ENCODE results near the gene TBC1D22A. TPM values are rescaled to one million over a fixed set of nuclear protein-coding genes. Genes with fewer than 3 reads are reported as not detected.

Gene TBC1D22A
- total and polyA plus RNA-seq, 2 donors (not counting 3 experiments of a cell fraction or from before 2014, with no cell fraction given), result 26.1 to 32.4 TPM

DNA sequence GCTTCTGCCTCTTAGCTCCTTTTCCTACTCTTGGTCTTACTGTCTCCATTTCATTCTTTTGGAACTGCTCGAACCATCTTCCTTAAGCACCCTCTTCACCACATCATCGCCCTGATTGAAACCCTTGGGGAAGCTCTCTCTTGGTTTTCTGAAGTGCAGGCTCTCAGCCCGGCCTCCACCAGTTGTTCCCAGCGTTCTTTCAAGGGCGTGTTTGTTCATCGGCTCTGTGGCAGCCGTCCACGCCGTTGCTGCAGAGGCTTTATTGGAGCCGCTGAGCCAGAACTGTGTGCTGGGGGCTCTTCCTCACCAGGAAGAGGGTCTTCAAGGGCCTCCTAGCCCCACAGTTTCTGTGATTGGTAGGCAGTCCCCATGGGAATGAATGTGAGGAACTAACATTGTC lies 214.1 kb downstream of the TBC1D22A start:
- H3K27me3 ChIP-seq (ENCODE audit: control insufficient read depth in 2 of 2, insufficient read depth in 2 of 2, low read length in 2 of 2), result no peaks in the 10 kb centered on the region
- TF ChIP-seq GATA2 (IDR thresholded peaks at IDR 0.05; ENCODE audit: insufficient read depth, insufficient read length, low read depth, low read length) (no peak), MYC (IDR thresholded peaks at IDR 0.05; ENCODE audit: low read depth, low read length) (no peak), POLR2AphosphoS5 (IDR thresholded peaks at IDR 0.05; ENCODE audit: insufficient read depth, low read depth, low read length) (no peak), JUN (IDR thresholded peaks at IDR 0.05; ENCODE audit: borderline replicate concordance, insufficient read depth, insufficient read length, low read depth) (no peak), POLR2A (IDR thresholded peaks at IDR 0.05; ENCODE audit: low read depth, low read length) (no peak), EZH2 (IDR thresholded peaks at IDR 0.05; ENCODE audit: borderline replicate concordance, low read depth, low read length, severe bottlenecking) (no peak), FOS (IDR thresholded peaks at IDR 0.05; ENCODE audit: borderline replicate concordance, insufficient read depth, low read length) (no peak)
- TF ChIP-seq, protein P1, sequence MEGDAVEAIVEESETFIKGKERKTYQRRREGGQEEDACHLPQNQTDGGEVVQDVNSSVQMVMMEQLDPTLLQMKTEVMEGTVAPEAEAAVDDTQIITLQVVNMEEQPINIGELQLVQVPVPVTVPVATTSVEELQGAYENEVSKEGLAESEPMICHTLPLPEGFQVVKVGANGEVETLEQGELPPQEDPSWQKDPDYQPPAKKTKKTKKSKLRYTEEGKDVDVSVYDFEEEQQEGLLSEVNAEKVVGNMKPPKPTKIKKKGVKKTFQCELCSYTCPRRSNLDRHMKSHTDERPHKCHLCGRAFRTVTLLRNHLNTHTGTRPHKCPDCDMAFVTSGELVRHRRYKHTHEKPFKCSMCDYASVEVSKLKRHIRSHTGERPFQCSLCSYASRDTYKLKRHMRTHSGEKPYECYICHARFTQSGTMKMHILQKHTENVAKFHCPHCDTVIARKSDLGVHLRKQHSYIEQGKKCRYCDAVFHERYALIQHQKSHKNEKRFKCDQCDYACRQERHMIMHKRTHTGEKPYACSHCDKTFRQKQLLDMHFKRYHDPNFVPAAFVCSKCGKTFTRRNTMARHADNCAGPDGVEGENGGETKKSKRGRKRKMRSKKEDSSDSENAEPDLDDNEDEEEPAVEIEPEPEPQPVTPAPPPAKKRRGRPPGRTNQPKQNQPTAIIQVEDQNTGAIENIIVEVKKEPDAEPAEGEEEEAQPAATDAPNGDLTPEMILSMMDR (IDR thresholded peaks at IDR 0.05; ENCODE audit: extremely low read depth in 1 of 2, insufficient read depth in 1 of 2, low read depth in 1 of 2, low read length in 2 of 2), result no peak
- TF ChIP-seq, protein P2, sequence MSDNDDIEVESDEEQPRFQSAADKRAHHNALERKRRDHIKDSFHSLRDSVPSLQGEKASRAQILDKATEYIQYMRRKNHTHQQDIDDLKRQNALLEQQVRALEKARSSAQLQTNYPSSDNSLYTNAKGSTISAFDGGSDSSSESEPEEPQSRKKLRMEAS (IDR thresholded peaks at IDR 0.05; ENCODE audit: insufficient read depth, insufficient read length), result no peak
- no peaks in the 10 kb centered on the region for H4K20me1 ChIP-seq (replicated peaks; ENCODE audit: control insufficient read depth, extremely low read depth, insufficient read depth, low read length)
- dilution Hi-C loops (cut with MboI; ENCODE audit: extremely low pct_ligation_motif_present, low sequenced_read_pairs) (no loop called here), intact Hi-C loops (cut with micrococcal nuclease) (no loop called here)
- H3K9me3 ChIP-seq (replicated peaks; ENCODE audit: control insufficient read depth, insufficient read depth, low read length), result no peaks in the 10 kb centered on the region
- no peaks in the 10 kb centered on the region for H3K9me1 ChIP-seq (replicated peaks; ENCODE audit: control insufficient read depth, extremely low read depth, insufficient read depth, low read length)
- H3K4me1 ChIP-seq (ENCODE audit: control insufficient read depth, extremely low read depth, insufficient read depth, low read length), result peaks cover 6% of the 10 kb centered on the region
- no peak overlapping the region for H3K4me3 ChIP-seq (replicated peaks in 1 of 3; ENCODE audit: insufficient read depth in 1 of 3, low read depth in 1 of 3, low read length in 3 of 3)
- FAIRE-seq, result no peak
- BruUV-seq (replicated peaks), result no TSS peak
- no peaks in the 10 kb centered on the region for H3K79me2 ChIP-seq (ENCODE audit: control insufficient read depth, insufficient read depth, low read length)
- ChIA-PET POLR2A (no interaction called here), CTCF (no interaction called here)
- peaks cover 0 to 9% of the 10 kb centered on the region in 2 experiments for H3K36me3 ChIP-seq (ENCODE audit: control insufficient read depth in 2 of 2, extremely low read depth in 1 of 2, insufficient read depth in 2 of 2, low read length in 2 of 2)
- no peak for DNase-seq (ENCODE audit: low read depth, low spot score)
- no peak overlapping the region for H3K9ac ChIP-seq (replicated peaks; ENCODE audit: extremely low read depth, insufficient read depth, low read length)
- no peak overlapping the region for H2AFZ ChIP-seq (ENCODE audit: low read depth, low read length)
- no peak overlapping the region for H3K4me2 ChIP-seq (ENCODE audit: insufficient read depth, low read length)
- no peak overlapping the region for H3K27ac ChIP-seq (ENCODE audit: insufficient read depth, low read depth, low read length)
